Activated CD4-positive, alpha-beta T cell treated with anti-CD3 and anti-CD28 coated beads, Interleukin-2, Interleukin-6, amounts not matched to agents 100 ng/mL and 50 ng/mL, durations not matched to agents 16 hours and 8 hours (primary cell): ENCODE results near the gene TPM4.

Experiments
- DNase-seq: peaks from one replicate; pipeline ENCODE4 v3.0.0-alpha.2; 2020

TPM4 gene

DNA sequence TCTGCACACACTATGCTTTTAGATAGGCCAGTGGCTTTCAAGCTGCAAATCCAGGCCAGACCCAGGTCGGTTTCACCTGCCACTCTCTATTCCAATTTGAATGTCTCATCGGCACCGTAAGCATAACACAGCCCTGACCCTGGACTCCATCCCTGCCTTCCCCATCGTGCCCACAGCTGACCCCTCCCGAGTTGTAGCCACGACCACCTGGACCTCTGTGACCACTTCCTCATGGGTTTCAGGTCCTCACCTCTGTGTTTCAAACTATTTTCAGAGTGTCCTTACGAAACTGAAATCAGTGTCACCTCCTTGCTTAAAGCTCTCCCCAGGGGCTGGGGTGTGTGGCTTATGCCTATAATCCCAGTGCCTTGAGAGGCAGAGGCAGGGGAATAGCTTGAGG is 58.2 kb downstream of the TPM4 start:
- DNase-seq, result no peak

- no peak for DNase-seq
Observed at GRCh38 chr19:16135430-16136127, 59.3 kb downstream of the TPM4 start.

DNA sequence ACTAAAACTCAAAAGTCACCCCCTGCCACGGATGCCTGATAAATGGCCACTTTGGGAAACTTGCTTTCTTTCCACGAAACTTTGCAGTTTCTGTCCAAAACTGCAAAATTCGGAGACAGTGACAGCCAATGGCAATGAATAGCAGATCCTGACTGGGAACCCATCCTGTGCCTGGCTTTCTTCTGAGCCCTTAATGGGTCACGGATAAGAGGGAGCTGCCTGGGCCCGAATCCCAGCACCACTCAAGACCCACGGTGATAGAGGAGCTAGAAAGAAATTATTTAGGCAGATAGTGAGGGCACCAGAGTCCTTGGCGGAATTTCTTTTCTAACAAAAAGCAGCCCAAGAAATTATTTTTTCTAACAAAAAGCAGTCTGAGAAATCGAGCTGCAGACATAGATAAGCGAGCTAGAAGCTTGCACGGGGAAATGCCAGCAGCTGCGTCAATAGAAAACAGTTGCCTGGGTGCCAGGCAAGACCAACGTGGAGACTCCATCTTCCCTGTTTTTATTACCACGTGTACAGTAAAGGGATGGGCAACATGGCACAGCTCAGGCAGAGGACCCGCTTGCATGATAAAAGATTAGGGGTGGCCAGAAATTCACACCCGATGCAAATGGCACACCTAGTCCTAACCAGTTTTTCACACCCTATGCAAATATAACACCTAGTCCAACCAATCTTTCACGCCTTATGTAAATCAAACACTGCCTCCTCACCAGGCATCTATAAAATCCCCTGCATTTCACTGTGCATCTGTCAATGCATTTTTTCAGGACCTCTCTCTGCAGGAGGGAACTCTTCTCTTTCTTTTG is 60.1 kb downstream of the TPM4 start:
- no peak for DNase-seq

- peak; percentile 50 for DNase-seq
Observed at GRCh38 chr19:16139752-16140151, 63.5 kb downstream of the TPM4 start.

DNA sequence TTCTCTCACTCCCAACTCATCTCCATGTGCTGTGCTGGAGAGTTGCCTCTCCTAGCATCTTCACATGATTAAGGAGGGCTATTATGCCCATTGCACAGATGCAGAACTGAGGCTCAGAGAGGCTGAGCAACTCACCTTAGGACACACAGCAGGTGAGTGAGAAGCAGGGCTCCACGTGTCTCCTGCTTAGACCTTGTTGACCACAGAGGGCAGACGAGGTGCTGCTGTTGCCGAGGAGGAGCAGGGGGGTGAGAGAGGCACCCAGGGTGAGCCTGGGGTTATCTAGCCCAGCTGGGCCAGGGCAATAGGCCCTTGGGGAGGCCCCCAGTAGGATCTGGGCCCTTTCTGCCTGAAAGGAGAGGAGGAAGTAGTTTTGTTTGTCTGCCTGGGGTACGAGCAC is 64.7 kb downstream of the TPM4 start:
- DNase-seq, result no peak

- no peak for DNase-seq
Observed at GRCh38 chr19:16142032-16142580, 65.8 kb downstream of the TPM4 start.

GRCh38 chr19:16143399-16144215 is 67.3 kb downstream of the TPM4 start, which contains the start of gene HSH2D:
TSS of gene HSH2D (plus strand) at chr19:16143685. CDS start at chr19:16148751, 5,066 bp downstream.
- peak; percentile 84 for DNase-seq

GRCh38 chr19:16144216-16144581 is 67.9 kb downstream of the TPM4 start:
- no peak for DNase-seq

DNA sequence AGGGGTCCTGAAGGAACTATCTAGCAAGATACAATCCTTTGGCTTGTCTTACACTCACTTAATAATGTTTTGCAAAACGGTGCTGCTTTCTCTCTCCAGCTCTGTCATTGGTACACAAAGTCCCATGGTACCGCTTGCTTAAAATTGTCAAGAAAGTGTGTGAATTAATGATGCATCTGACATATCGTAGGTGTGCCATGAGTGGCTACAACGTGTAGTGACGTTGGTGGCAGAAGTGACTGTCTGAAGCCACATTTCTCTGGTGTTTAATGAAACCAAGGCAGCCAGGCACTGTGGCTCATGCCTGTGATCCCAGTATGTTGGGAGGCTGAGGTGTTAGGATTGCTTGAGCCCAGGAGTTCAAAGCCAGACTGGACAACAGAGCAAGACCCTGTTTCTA is 69.8 kb downstream of the TPM4 start:
- no peak for DNase-seq

DNA sequence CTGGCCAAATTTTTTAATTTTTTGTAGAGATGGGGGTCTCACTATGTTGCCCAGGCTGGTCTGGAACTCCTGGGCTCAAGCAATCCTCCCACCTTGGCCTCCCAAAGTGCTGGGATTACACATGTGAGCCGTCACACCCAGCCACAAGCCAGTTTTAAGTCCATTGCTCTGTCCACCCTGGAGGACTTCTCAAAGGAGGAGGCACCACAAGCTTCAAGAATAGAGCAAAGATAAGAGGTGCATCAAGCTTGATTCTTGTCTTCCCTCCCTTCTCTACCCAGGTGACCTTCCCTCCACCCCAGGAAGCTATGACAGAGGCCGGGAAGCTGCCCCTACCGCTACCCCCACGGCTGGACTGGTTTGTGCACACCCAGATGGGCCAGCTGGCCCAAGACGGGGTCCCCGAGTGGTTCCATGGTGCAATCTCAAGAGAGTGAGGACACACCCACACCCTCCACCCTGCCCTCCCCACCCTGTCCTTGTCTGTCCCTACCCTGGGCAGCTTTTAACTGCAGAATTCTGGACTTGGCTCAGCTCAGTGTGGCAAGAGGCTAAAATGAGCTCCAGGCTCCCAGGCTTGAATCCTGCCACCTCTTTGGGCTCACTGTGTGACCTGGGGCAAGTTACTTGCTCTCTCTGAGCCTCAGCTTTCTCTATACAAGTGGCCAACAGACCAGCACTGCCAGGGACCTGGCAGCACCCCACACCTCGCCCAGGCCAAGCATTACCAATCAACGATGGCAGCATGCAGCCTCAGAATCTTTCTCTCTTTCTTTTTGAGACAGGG is 72.3 kb downstream of the TPM4 start:
- DNase-seq, result no peak
